ENCODE data around the gene LUZP1. TPM values are rescaled to one million over a fixed set of nuclear protein-coding genes. Genes with fewer than 3 reads are reported as not detected.

The LUZP1 gene
- total RNA-seq, 6 experiments from 2014 or later, result 47.3 to 55.6 (median 53.0) TPM

DNA sequence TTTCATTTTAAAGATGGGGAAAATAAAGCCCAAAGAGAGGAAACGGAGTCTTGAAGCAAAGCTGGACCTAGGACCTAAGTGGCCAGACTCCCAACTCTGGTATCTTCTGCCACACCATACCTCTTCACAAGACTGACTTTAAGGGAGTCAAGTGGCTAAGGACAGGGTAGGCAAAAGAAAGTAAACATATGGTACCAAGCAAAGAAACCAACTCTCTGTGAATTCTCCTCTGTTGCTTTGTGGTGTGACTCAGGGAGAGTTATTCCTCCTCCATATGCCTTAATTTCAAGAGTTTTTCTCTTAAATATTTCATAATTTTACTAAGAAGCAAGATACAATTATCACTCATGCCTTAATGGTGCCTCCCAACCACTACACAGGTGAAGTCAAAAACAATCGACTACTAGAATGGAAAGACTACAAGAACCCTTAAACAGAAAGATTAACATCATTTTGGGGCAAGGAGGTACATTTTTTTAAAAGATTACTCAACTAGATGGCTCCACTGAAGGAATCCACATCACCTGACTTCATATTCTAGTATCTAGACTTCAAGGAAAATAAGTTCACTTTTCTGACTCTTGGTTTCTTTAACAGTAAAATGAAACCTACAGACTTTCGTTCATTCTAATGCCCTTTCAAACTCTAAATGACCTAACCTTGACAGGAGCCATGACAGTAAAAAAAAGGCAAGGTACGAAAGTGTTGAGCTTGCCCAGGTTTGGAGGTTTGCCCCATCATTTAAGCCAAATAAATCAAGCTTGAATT lies 44.2 kb downstream of the LUZP1 start:
- H3K9me3 Mint-ChIP-seq, result no peaks in the 10 kb centered on the region
- no peaks in the 10 kb centered on the region for H3K27me3 Mint-ChIP-seq (ENCODE audit: insufficient read depth)
- H3K4me3 Mint-ChIP-seq, result no peak overlapping the region
- no peaks in the 10 kb centered on the region for H3K36me3 Mint-ChIP-seq (ENCODE audit: low read depth)
- no peak overlapping the region for H3K27ac Mint-ChIP-seq
- DNase-seq, result no peak
- H3K4me1 Mint-ChIP-seq (ENCODE audit: low read depth), result peaks cover 72% of the 10 kb centered on the region
- TF ChIP-seq, protein P1, sequence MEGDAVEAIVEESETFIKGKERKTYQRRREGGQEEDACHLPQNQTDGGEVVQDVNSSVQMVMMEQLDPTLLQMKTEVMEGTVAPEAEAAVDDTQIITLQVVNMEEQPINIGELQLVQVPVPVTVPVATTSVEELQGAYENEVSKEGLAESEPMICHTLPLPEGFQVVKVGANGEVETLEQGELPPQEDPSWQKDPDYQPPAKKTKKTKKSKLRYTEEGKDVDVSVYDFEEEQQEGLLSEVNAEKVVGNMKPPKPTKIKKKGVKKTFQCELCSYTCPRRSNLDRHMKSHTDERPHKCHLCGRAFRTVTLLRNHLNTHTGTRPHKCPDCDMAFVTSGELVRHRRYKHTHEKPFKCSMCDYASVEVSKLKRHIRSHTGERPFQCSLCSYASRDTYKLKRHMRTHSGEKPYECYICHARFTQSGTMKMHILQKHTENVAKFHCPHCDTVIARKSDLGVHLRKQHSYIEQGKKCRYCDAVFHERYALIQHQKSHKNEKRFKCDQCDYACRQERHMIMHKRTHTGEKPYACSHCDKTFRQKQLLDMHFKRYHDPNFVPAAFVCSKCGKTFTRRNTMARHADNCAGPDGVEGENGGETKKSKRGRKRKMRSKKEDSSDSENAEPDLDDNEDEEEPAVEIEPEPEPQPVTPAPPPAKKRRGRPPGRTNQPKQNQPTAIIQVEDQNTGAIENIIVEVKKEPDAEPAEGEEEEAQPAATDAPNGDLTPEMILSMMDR (IDR thresholded peaks at IDR 0.05), result no peak

- Mint-ChIP-seq H3K27ac (no peak overlapping the region), H3K36me3 (ENCODE audit: low read depth) (no peaks in the 10 kb centered on the region), H3K27me3 (ENCODE audit: insufficient read depth) (no peaks in the 10 kb centered on the region), H3K4me3 (no peak overlapping the region), H3K9me3 (no peaks in the 10 kb centered on the region), H3K4me1 (ENCODE audit: low read depth) (peaks cover 75% of the 10 kb centered on the region)
- TF ChIP-seq, protein P1 (IDR thresholded peaks at IDR 0.05), result no peak
- no peak for DNase-seq
Measured at GRCh38 chr1:23123528-23123927, 45.1 kb downstream of the LUZP1 start.

DNA sequence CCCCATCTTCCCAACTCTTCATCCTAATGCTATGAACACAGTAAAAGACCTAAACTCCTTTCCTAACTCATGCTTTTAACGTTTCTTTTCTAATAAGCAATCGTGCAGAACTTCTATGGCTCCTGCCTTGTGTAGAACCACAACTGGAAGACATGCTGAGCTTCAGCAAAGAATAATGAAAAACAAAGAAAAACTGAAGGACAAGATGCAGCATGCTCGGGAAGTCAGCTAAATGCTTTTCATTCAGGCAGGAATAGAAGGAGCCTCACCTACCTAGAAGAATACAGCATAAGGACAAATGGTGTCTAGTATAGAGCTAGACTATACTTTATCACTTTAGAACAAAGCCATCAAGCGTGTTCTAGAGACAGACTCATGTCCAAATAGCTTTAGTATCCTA lies 45.9 kb downstream of the LUZP1 start:
- H3K4me1 Mint-ChIP-seq (ENCODE audit: low read depth), result peaks cover 76% of the 10 kb centered on the region
- H3K9me3 Mint-ChIP-seq, result no peaks in the 10 kb centered on the region
- DNase-seq, result no peak
- TF ChIP-seq, protein P1 (IDR thresholded peaks at IDR 0.05), result no peak
- H3K27ac Mint-ChIP-seq, result peak overlapping the region; percentile 71; the same call in 1 of the 2 replicates
- H3K36me3 Mint-ChIP-seq (ENCODE audit: low read depth), result no peaks in the 10 kb centered on the region
- peak overlapping the region; percentile 42; the same call in 1 of the 2 replicates for H3K4me3 Mint-ChIP-seq
- H3K27me3 Mint-ChIP-seq (ENCODE audit: insufficient read depth), result no peaks in the 10 kb centered on the region

- H3K27ac Mint-ChIP-seq, result peak overlapping the region; percentile 71
- TF ChIP-seq, protein P1 (IDR thresholded peaks at IDR 0.05), result no peak
- no peaks in the 10 kb centered on the region for H3K9me3 Mint-ChIP-seq
- peak overlapping the region; percentile 42; the same call in 1 of the 2 replicates for H3K4me3 Mint-ChIP-seq
- H3K4me1 Mint-ChIP-seq (ENCODE audit: low read depth), result peaks cover 75% of the 10 kb centered on the region
- DNase-seq, result peak; percentile 28
- no peaks in the 10 kb centered on the region for H3K27me3 Mint-ChIP-seq (ENCODE audit: insufficient read depth)
- no peaks in the 10 kb centered on the region for H3K36me3 Mint-ChIP-seq (ENCODE audit: low read depth)
Measured at GRCh38 chr1:23122023-23122748, 46.5 kb downstream of the LUZP1 start.

GRCh38 chr1:23120383-23120782 lies 48.3 kb downstream of the LUZP1 start:
- no peak for DNase-seq
- TF ChIP-seq, protein P1 (IDR thresholded peaks at IDR 0.05), result no peak
- Mint-ChIP-seq H3K9me3 (no peaks in the 10 kb centered on the region), H3K4me3 (no peak overlapping the region), H3K36me3 (ENCODE audit: low read depth) (peaks cover 5% of the 10 kb centered on the region; the same call in 1 of the 2 replicates), H3K27me3 (ENCODE audit: insufficient read depth) (no peaks in the 10 kb centered on the region), H3K27ac (no peak overlapping the region), H3K4me1 (ENCODE audit: low read depth) (peaks cover 68% of the 10 kb centered on the region)

Data from HFFc6 (cell line).